ENCODE data around the gene OGFRL1. TPM values are rescaled to one million over a fixed set of nuclear protein-coding genes. Genes with fewer than 3 reads are reported as not detected.

The OGFRL1 gene
- total and polyA plus RNA-seq, 8 donors: 12.4 to 28.9 (median 14.7) TPM

DNA sequence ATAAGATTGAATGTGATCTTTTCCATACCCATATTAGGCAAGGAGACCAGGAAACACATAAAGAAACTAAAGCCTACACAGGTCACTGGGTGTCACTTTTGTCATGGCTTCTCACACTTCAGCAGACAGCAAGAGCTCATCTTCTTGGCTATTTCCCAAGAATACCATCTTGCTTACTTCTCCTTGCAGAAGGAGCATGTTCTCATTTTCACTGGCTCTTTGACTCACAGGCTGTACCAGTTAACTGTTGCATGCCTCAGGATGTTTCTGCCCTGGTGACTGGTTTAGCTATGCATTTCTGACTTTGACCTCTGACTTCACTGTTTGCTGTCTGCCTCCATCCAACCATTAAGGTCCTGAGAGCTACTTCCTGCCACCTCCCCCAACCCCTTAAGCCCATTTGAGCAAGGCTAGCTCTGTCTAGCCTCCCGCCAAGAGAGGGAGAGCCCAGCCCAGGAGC, 40.3 kb upstream of the OGFRL1 start:
- intact Hi-C loops (cut with DNase I): no loop called here
- peaks cover 0 to 7% of the 10 kb centered on the region in 2 donors for H3K9me3 ChIP-seq
- H3K27me3 ChIP-seq: no peaks in the 10 kb centered on the region
- TF ChIP-seq, protein P1, sequence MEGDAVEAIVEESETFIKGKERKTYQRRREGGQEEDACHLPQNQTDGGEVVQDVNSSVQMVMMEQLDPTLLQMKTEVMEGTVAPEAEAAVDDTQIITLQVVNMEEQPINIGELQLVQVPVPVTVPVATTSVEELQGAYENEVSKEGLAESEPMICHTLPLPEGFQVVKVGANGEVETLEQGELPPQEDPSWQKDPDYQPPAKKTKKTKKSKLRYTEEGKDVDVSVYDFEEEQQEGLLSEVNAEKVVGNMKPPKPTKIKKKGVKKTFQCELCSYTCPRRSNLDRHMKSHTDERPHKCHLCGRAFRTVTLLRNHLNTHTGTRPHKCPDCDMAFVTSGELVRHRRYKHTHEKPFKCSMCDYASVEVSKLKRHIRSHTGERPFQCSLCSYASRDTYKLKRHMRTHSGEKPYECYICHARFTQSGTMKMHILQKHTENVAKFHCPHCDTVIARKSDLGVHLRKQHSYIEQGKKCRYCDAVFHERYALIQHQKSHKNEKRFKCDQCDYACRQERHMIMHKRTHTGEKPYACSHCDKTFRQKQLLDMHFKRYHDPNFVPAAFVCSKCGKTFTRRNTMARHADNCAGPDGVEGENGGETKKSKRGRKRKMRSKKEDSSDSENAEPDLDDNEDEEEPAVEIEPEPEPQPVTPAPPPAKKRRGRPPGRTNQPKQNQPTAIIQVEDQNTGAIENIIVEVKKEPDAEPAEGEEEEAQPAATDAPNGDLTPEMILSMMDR (IDR thresholded peaks at IDR 0.05): no peak
- H3K27ac ChIP-seq: peak overlapping the region in 1 of 2 donors; percentile 81
- peaks cover 9 to 49% of the 10 kb centered on the region in 2 donors for H3K4me1 ChIP-seq
- no peaks in the 10 kb centered on the region for H3K36me3 ChIP-seq
- DNase-seq (peak in 1 of 4 donors; percentile 13), ATAC-seq (peak; percentile 60)
- no peak overlapping the region for H3K4me3 ChIP-seq

DNA sequence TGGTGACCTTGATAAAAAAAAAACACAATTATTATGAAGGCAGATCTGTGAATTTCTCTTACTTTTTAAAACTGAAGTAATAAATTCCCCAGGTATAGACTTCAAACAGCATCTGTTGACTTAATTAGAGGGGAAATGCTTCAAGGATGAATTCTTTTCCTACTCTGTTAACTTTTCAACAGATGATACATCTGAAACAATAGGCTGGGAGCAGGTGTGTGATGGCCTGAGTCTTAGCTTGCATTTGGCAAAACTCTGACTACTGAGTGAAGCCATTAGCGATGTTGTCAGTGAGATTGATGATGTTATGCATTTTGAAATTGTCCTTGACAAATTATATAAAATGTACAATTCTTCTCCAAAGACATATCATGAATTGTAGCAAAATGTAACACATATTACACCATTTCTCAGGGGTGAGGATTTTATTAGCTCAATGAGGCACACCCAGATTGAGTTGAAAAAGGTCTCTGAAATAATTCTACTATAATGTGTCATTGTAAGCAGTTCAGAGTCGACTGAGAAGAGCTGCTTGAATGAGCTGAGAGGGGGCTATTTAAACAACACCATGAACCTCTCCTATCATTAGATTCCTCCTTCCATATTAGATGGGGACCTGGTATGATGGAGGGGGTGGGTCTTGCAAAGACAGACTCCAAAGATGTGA, 39.6 kb upstream of the OGFRL1 start:
- no peak for DNase-seq
- TF ChIP-seq, protein P1 (IDR thresholded peaks at IDR 0.05): no peak

DNA sequence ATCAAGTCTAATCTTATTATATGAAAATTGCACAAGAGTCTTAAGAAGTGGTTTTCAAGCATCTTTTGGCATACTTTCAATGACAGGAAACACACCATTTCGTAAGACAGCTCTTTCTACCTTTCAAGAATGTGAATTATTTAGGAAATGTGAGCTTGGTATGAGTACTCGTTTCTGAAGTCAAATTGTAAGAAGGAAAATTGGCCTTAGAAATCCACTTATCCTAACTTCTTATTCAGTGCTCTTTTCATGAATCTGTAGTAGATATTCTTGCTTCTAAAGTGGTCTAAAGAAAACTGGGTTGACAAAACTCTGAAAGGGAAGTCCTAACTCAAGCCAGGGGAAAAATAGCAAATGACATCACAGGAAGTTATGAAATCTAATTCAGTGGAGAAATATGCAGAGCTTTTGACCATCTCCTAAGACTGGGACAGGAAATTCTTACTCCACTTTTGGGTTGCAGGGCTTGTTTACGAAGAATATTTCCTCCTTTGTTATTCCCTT, 38.5 kb upstream of the OGFRL1 start:
- Histone ChIP-seq H3K9me3 (peaks cover 0 to 6% of the 10 kb centered on the region in 2 donors), H3K36me3 (no peaks in the 10 kb centered on the region), H3K27me3 (no peaks in the 10 kb centered on the region), H3K27ac (peak overlapping the region; percentile 73 to 81), H3K4me3 (no peak overlapping the region), H3K4me1 (peaks cover 9 to 52% of the 10 kb centered on the region in 2 donors)
- TF ChIP-seq, protein P1 (IDR thresholded peaks at IDR 0.05): no peak
- intact Hi-C loops (cut with DNase I): no loop called here
- DNase-seq (peak in 2 of 4 donors; percentile 2 to 17), ATAC-seq (peak; percentile 75)

More for the DNA sequence above, 39.6 kb upstream of the OGFRL1 start:
- intact Hi-C loops (cut with DNase I): no loop called here
- peaks cover 0 to 7% of the 10 kb centered on the region in 2 donors for H3K9me3 ChIP-seq
- H3K4me3 ChIP-seq: no peak overlapping the region
- H3K4me1 ChIP-seq: peaks cover 9 to 52% of the 10 kb centered on the region in 2 donors
- peak overlapping the region; percentile 73 to 81 for H3K27ac ChIP-seq
- no peaks in the 10 kb centered on the region for H3K27me3 ChIP-seq
- ATAC-seq: no peak
- H3K36me3 ChIP-seq: no peaks in the 10 kb centered on the region

DNA sequence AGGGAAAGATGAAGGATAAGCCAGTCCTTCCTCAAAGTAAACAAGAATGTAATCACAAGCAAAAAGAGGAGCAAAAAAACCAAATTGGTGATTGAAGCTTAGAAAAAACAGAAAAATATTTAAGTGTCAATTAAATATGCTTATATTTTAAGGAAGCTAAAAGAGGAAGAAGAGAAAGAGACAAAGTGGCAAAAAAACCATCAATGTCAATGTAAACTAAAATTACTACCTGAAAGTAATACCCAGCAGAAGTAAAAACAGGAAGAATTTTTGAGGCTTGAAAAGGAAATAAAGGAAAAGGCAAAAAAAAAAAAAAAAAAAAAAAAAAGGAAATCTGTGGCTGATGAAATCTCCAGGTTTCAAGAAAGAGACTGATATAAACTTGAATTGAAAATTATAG, 36.2 kb upstream of the OGFRL1 start:
- H3K27ac ChIP-seq: peak overlapping the region in 1 of 2 donors; percentile 81
- intact Hi-C loops (cut with DNase I): no loop called here
- no peak for ATAC-seq
- H3K4me1 ChIP-seq: peaks cover 9 to 52% of the 10 kb centered on the region in 2 donors
- no peaks in the 10 kb centered on the region for H3K27me3 ChIP-seq
- DNase-seq: no peak
- no peaks in the 10 kb centered on the region for H3K9me3 ChIP-seq
- no peaks in the 10 kb centered on the region for H3K36me3 ChIP-seq
- TF ChIP-seq, protein P1 (IDR thresholded peaks at IDR 0.05): no peak
- H3K4me3 ChIP-seq: no peak overlapping the region

DNA sequence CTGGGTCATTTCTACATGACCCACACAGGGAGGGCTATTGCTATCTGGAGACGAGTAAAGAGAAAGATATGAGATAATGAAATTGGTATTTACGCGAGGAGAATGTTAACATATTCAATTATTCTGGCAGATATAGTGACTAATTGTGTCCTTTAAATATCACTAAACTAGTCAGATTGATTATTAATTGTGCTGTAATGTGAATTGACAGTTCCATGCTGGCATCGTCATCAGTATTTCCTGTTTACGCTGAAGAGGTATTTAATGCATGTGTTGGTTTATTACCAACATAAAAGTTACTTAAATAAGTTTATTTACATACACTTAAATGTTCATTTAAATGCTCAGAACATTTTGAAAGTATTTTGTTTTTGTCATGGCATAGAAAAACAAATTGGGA, 35.7 kb upstream of the OGFRL1 start:
- no peaks in the 10 kb centered on the region for H3K27me3 ChIP-seq
- no peak overlapping the region for H3K4me3 ChIP-seq
- H3K9me3 ChIP-seq: no peaks in the 10 kb centered on the region
- TF ChIP-seq, protein P1 (IDR thresholded peaks at IDR 0.05): no peak
- ATAC-seq (no peak), DNase-seq (no peak)
- intact Hi-C loops (cut with DNase I): no loop called here
- H3K27ac ChIP-seq: peak overlapping the region in 1 of 2 donors; percentile 81
- H3K36me3 ChIP-seq: no peaks in the 10 kb centered on the region
- H3K4me1 ChIP-seq: peaks cover 9 to 52% of the 10 kb centered on the region in 2 donors

All from left lung (tissue), 10 donors.